ENCODE data around the gene MON2. TPM values are rescaled to one million over a fixed set of nuclear protein-coding genes. Genes with fewer than 3 reads are reported as not detected.
"Not testable (repeated sequence)": the region's sequence is repeated elsewhere in the genome, so short reads cannot be mapped to it uniquely, and the experiment has no call there.

MON2 gene
- polyA plus RNA-seq, 12 donors: 27.6 to 67.5 (median 45.5) TPM; not detected in 1

DNA sequence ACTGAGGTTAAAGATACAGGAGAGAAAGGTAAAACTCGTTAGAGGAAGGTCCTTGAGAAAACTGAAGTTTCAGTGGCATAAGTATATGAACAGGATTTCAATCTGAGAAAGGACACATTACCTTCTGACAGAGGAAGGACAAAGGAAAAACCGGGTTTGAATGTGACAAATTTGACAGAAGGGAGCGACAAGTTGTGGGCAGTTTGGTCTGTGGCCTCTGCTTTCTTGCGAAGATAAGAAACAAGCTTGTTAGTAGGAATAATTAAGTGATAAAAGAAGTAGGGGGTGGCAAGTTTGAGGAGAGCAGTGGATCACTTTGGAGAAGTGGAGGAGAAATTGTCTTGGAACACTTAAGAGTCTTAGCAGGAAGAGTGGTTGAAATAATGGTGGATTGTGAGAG is 5.1 kb downstream of the MON2 start:
- no peak for DNase-seq

DNA sequence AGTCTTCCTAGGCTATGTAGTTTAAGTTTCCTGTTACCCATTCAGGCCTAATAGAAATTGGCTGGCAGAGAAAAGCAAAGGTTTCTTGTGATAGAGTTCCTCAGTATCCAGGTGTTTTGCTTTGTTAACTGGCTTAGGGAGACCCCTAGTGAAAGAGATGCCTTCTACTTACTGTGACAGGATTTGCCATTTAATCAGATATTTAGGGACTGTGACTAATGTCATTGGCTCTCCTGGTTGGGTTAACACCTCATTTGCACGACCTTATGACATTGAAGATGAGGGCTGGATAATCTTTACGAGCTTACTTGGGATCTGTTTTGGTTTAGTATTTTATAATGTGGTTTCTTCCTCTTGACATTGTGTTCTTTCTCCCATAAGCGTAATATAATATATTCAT is 5.8 kb downstream of the MON2 start:
- no peak for DNase-seq

- DNase-seq: no peak
Observed at GRCh38 chr12:62481843-62482540, 15.4 kb downstream of the MON2 start.

DNA sequence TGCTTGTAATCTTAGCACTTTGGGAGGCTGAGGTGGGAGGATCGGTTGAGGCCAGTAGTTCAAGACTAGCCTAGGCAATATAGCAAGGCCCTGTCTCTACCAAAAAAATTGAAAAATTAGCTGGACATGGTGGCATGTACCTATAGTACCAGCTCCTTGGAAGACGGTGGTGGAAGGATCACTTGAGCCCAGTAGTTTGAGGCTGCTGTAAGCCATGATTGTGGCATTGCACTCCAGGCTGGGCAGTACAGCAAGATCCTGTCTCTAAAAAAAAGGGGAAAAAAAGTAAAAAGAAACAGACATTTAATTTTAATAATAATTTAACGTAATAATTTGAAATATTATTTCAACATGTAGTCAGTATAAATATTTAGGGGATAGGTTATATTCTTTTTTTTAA is 16.1 kb downstream of the MON2 start:
- DNase-seq: no peak

DNA sequence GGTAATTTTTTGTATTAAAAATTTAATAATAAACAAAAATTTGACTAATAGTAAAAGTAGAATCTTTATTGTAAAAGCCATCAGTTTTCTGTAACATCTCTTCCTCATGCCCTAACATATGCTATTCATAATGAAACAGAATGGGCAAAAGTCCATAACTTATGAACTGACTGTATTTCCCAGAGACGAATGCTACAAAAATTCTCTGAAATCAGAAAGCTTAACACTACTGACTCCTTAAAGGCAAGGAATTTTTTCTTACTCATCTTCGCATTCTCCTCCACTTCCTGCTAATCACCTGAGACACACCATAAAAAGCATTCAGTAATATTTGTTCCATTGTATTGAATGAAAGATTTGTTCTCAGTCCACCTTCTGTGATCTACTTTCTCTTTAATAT is 17.6 kb downstream of the MON2 start:
- DNase-seq: no peak

DNA sequence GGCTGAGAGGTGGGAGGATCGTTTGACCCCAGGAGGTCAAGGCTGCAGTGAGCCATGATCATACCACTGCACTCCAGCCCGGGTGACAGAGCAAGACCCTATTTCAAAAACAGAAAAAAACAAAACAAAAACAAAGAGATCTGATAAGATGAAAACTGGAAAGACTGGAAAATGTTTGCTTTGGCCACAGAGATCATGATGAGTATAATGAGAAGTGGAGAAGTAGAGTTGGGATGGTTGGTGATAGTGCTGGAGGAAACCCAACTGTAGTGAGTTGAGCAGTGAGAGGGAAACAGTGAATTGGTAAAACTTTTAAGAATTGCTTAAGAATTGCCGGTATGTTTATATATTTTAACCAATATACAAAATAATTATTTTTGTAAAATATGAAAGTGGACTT is 39.2 kb downstream of the MON2 start:
- no peak for DNase-seq

GRCh38 chr12:62512901-62513300 is 46.3 kb downstream of the MON2 start:
- DNase-seq: no peak

GRCh38 chr12:62514080-62514479 is 47.5 kb downstream of the MON2 start:
- DNase-seq: not testable (repeated sequence)

DNA sequence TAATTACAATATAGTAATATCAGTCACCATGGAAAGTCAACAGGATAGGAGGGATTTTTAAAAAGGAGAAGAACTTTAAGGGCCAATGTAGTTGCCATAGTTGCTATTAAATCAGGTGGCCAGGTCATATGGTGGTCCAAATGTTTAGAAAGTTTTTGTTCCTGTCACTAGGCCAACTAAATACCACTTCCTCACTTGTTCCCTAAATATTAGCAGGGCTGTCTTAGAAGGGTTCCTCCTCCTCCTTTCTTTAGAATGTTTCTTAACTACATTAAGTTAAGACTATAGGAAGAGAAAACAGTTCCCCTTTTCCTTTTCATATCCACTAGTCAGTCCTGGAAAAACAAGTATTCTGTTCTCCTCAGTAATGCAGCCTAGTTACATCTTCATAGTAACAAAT is 50.3 kb downstream of the MON2 start:
- no peak for DNase-seq

GRCh38 chr12:62517887-62518286 is 51.3 kb downstream of the MON2 start:
- no peak for DNase-seq

DNA sequence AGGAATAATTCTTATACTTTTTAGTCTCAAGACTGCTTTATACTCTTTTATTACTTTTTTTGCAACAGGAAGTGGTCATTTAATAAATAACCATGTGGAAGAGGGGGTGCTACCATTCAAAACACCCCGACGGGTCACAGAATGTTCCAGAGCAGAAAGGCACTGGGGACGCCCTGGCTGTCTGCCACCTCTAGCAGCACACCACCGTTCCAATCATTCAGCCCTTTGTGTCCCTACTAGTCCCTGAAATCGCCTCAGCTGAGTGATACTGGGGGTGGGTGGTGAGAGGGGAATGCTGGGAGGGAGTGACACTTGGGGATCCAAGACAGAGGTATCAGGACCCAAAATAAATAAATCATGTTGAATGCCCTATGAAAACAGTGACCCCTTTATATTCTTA is 52.4 kb downstream of the MON2 start:
- DNase-seq: no peak

GRCh38 chr12:62520361-62520760 is 53.7 kb downstream of the MON2 start:
- no peak for DNase-seq

- no peak for DNase-seq
Observed at GRCh38 chr12:62522984-62523383, 56.4 kb downstream of the MON2 start.

GRCh38 chr12:62523619-62524018 is 57.0 kb downstream of the MON2 start:
- DNase-seq: no peak

DNA sequence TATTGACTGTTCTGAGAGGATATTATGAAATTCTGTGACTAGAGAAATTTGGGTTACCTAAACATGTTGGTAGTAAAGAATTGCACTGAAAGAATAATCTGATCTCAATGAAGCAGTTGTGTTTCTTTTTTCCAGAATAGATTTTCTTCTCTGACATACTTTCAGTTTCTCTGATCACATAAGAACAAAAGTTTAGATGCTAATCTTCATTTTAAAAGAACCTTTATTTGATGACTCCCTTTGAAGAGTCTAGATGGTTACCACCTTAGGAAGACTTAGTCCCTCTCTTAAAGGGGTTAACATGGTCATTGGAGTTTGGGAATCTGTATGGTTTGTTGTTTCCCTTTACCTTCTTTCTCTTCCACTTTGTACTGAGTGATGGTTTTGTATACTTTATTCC is 58.6 kb downstream of the MON2 start:
- DNase-seq: no peak

DNA sequence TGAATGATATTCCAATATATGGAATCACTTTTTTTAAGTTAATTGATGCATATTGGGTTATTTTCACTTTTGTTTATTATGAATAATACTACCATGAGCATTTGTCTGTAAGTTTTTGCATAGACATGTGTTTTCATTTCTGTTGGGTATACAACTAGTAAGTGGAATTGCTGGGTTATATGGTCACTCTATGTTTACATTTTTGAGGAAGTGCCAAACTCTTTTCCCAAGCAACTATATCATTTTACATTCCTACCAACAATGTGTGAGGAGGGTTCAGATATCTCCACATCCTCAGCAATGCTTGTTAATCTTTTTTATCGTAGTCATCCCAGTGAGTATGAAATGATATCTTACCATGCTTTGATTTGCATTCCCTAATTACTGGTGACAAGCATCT is 64.0 kb downstream of the MON2 start:
- DNase-seq: no peak

- no peak for DNase-seq
Observed at GRCh38 chr12:62532333-62532732, 65.7 kb downstream of the MON2 start.

GRCh38 chr12:62533087-62533754 is 66.6 kb downstream of the MON2 start:
- DNase-seq: no peak

DNA sequence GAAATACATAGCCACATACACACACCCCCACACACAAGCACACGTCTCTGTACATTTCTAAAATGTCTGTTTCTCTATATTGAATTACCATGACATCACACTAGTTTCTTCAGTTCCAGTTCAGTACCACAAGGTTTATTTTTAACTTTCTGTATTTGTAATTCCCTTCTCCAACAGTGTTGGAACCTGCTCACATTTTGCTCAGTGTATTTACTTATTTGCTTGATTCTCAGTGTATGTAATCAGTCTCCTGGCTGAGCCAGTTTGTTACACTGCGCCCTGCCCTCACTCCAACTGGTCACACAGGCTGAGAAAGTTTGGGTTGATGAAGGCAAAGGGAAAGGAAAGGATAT is 67.1 kb downstream of the MON2 start:
- DNase-seq: no peak

DNA sequence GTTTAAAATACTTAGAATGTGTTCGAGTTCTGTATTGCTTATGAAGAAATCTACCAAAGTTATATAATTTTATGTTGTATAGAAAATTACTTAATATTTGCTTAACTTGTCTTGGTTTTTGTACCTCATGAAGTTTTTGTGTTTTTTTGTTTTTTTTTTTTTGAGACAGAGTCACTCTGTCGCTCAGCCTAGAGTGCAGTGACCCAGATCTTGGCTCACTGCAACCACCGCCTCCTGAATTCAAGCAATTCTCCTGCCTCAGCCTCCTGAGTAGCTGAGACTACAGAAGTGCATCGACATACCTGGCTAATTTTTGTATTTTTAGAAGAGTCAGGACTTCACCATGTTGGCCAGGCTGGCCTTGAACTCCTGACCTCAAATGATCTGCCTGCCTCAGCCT is 69.9 kb downstream of the MON2 start:
- DNase-seq: no peak

- DNase-seq: no peak
Observed at GRCh38 chr12:62537551-62537950, 70.9 kb downstream of the MON2 start.

GRCh38 chr12:62540354-62540753 is 73.7 kb downstream of the MON2 start:
- DNase-seq: no peak

DNA sequence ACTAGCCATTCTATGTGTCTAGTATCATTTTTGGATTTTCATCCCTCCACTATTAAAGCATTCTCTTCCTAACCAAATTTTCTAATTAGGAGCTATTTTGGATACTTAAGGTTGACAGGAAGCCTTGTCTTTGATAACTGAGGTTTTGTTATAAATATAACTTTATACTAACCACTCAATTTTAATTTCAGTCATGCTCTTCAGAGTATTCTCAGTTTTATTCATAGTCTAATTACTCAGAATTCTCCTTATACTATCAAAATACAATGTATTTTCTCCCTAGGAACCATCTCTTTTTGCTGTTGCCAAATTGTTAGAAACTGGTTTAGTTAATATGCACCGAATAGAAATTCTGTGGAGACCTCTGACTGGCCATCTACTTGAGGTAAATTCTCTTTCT is 76.2 kb downstream of the MON2 start:
- DNase-seq: no peak

GRCh38 chr12:62543324-62543723 is 76.7 kb downstream of the MON2 start:
- DNase-seq: no peak

Measured in muscle of arm (tissue), 12 donors.